Stimulated activated CD4-positive, alpha-beta T cell treated with anti-CD3 and anti-CD28 coated beads, Interleukin-4, amount 100 ng/mL, for 4 hours (primary cell): ENCODE data around the gene OR10H1.

Source experiments
- DNase-seq, 2 experiments: peaks; one replicate each; pipeline ENCODE4 v3.0.0-alpha.2; 2020

OR10H1 gene

DNA sequence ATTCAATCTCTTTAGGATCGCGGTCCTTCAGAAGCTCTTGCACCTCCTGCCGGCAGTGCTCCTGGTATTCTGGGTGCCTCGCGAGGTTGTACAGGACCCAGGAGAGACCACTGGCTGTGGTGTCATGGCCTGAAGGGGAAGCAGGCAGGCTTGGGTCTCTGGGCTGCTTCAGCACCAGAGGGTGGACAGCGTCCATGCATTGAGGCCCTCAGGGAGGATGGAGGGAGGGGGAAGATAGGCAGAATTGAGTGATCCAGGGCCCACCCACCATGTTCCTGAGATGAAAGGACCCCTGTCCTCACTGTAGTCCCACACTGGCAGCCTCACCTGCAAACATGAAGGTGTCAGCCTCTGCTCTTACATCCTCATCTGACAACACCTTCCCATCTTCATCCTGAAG lies 45.9 kb downstream of the OR10H1 start:
- DNase-seq: no peak

- DNase-seq: no peak
These were observed 55.4 kb downstream of the OR10H1 start for GRCh38 chr19:15759962-15760565.

DNA sequence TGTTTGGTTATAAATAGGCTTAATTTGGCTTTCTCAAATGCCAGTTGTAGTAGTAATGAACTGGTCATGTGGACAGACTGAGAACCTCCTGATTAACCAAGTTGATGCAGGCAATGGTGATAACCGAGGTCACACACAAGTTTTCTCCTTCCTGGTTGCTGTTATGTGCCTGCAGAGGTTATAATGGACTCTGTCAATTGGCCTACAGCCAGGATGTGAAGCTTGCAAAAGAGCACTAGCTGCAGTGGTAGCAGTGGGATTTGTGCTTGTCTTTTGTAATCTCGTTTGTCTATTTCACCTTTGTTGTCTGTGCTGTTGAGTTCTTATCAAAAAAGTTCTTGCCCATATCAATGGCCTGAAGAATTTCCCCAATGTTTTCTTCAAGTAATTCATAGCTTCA lies 57.1 kb downstream of the OR10H1 start:
- DNase-seq: no peak
